CD14-positive monocyte (primary cell): ENCODE measurements around the gene ADAMTS20. TPM values are rescaled to one million over a fixed set of nuclear protein-coding genes. Genes with fewer than 3 reads are reported as not detected.

Experiments used
- DNase-seq, 3 donors: peaks; one replicate each; pipeline ENCODE4 v3.0.0-alpha.2; 2011 to 2022
- H2AFZ ChIP-seq: 2 replicates; pipeline ENCODE4 v1.6.0; 2012; ENCODE audit warnings: mild to moderate bottlenecking, low read depth, low read length, inconsistent platforms; ENCODE audit not compliant: insufficient read depth, poor library complexity, severe bottlenecking
- H3K27ac ChIP-seq, 2 donors: 1 replicate in 1 of 2; 2 replicates in 1 of 2; pipeline ENCODE4 v1.5.1; 2012 to 2013; ENCODE audit warnings: low read length in 2 of 2, control low read depth in 1 of 2, inconsistent platforms in 1 of 2, low read depth in 1 of 2, mild to moderate bottlenecking in 1 of 2
- H3K27me3 ChIP-seq, 2 donors: one replicate each; pipeline versions ENCODE4 v1.6.0 to v1.6.1; 2011 to 2013; ENCODE audit warnings: low read length in 2 of 2; ENCODE audit not compliant: control insufficient read depth in 2 of 2, insufficient read depth in 2 of 2
- H3K36me3 ChIP-seq, 2 donors: replicated peaks in 1 of 2; 1 replicate in 1 of 2; 2 replicates in 1 of 2; pipeline versions ENCODE4 v1.5.1 to v1.6.1; 2012 to 2013; ENCODE audit warnings: low read length in 2 of 2, control low read depth in 1 of 2, inconsistent platforms in 1 of 2, mild to moderate bottlenecking in 1 of 2; ENCODE audit not compliant: insufficient read depth in 2 of 2, control insufficient read depth in 1 of 2
- H3K4me1 ChIP-seq, 2 donors: 1 replicate in 1 of 2; 2 replicates in 1 of 2; pipeline versions ENCODE4 v1.5.1 to v1.6.1; 2012 to 2013; ENCODE audit warnings: low read length in 2 of 2, control low read depth in 1 of 2, inconsistent platforms in 1 of 2, mild to moderate bottlenecking in 1 of 2, moderate library complexity in 1 of 2; ENCODE audit not compliant: insufficient read depth in 2 of 2, control insufficient read depth in 1 of 2
- H3K4me2 ChIP-seq: replicated peaks from 2 replicates; pipeline ENCODE3; 2012; ENCODE audit warnings: low read length, moderate library complexity, mild to moderate bottlenecking; ENCODE audit not compliant: poor library complexity, severe bottlenecking; ENCODE audit errors: extremely low read depth
- H3K4me3 ChIP-seq, 3 experiments: fragments of 200-600 bp in 1 of 3; sonication (generic) in 1 of 3; replicated peaks in 1 of 3; 1 replicate in 2 of 3; 2 replicates in 1 of 3; pipeline ENCODE4 v1.5.1; 2011 to 2013; ENCODE audit warnings: low read length in 3 of 3, mild to moderate bottlenecking in 3 of 3, control low read depth in 2 of 3, low read depth in 2 of 3, inconsistent platforms in 1 of 3, moderate library complexity in 1 of 3
- H3K79me2 ChIP-seq: 2 replicates; pipeline ENCODE4 v1.6.0; 2012; ENCODE audit warnings: mild to moderate bottlenecking, control low read depth, inconsistent platforms, low read length, moderate library complexity; ENCODE audit not compliant: insufficient read depth
- H3K9ac ChIP-seq: 2 replicates; pipeline ENCODE4 v1.6.0; 2017; ENCODE audit warnings: low read length, mild to moderate bottlenecking; ENCODE audit not compliant: insufficient read depth, poor library complexity, severe bottlenecking
- H3K9me3 ChIP-seq, 2 donors: replicated peaks in 1 of 2; 1 replicate in 1 of 2; 2 replicates in 1 of 2; pipeline versions ENCODE4 v1.5.1 to v1.6.1; 2012 to 2013; ENCODE audit warnings: low read length in 2 of 2, control low read depth in 1 of 2; ENCODE audit not compliant: control insufficient read depth in 1 of 2, insufficient read depth in 1 of 2
- H4K20me1 ChIP-seq: 2 replicates; pipeline ENCODE4 v1.6.0; 2012; ENCODE audit warnings: mild to moderate bottlenecking, low read length, control low read depth, moderate library complexity; ENCODE audit not compliant: insufficient read depth
- H3K27ac Mint-ChIP-seq, 7 donors: one replicate each; pipeline ENCODE4 v1.8.0; 2020; ENCODE audit warnings: mild to moderate bottlenecking in 7 of 7, mixed read lengths in 7 of 7, moderate library complexity in 6 of 7, inconsistent platforms in 2 of 7
- H3K27me3 Mint-ChIP-seq, 3 donors: one replicate each; pipeline ENCODE4 v1.8.0; 2021 to 2022; ENCODE audit warnings: low read depth in 3 of 3, mild to moderate bottlenecking in 3 of 3, mixed read lengths in 3 of 3, moderate library complexity in 3 of 3, inconsistent platforms in 1 of 3
- H3K36me3 Mint-ChIP-seq, 2 donors: one replicate each; pipeline ENCODE4 v1.8.0; 2020; ENCODE audit warnings: mixed read lengths in 2 of 2, inconsistent platforms in 1 of 2, mild to moderate bottlenecking in 1 of 2
- H3K4me1 Mint-ChIP-seq: one replicate; pipeline ENCODE4 v1.8.0; 2020; ENCODE audit warnings: mild to moderate bottlenecking, mixed read lengths
- H3K4me3 Mint-ChIP-seq, 2 donors: one replicate each; pipeline ENCODE4 v1.8.0; 2020; ENCODE audit warnings: mild to moderate bottlenecking in 2 of 2, mixed read lengths in 2 of 2, moderate library complexity in 1 of 2
- H3K9me3 Mint-ChIP-seq, 7 donors: one replicate each; pipeline ENCODE4 v1.8.0; 2020 to 2022; ENCODE audit warnings: mixed read lengths in 7 of 7, mild to moderate bottlenecking in 6 of 7, moderate library complexity in 6 of 7, inconsistent platforms in 2 of 7
- WGBS: methylation state at CpG from one replicate; pipeline ENCODE4 v1.1.5; 2013; ENCODE audit warnings: missing lambda C conversion rate; ENCODE audit not compliant: insufficient coverage; 5-methylcytosine and 5-hydroxymethylcytosine counted together
- intact Hi-C, 2 donors: fragments of 100-400 bp; cut with micrococcal nuclease; formaldehyde crosslinking; loops; one replicate each; pipeline versions ENCODE4 v1.15.0 to v1.15.1; 2023
- polyA plus RNA-seq, 3 donors: library from polyadenylated mRNA; depleted of rRNA in 1 of 3; unstranded in 2 of 3; stranded (reverse) in 1 of 3; fragments of 300-500 nt in 2 of 3; fragments of >200 nt in 1 of 3; fragmentation: Illumina TruSeq in 2 of 3; gene quantifications; 1 replicate in 2 of 3; 2 replicates in 1 of 3; pipeline ENCODE4 v1.2.3, GENCODE V29; 2012 to 2021
- TF ChIP-seq, protein P1 (sequence below): fragments of 200-600 bp; IDR thresholded peaks from one replicate; pipeline ENCODE4 v1.8.0; 2022; ENCODE audit warnings: antibody characterized with exemption, mild to moderate bottlenecking

The ADAMTS20 gene
- polyA plus RNA-seq, 3 donors, result not detected

DNA sequence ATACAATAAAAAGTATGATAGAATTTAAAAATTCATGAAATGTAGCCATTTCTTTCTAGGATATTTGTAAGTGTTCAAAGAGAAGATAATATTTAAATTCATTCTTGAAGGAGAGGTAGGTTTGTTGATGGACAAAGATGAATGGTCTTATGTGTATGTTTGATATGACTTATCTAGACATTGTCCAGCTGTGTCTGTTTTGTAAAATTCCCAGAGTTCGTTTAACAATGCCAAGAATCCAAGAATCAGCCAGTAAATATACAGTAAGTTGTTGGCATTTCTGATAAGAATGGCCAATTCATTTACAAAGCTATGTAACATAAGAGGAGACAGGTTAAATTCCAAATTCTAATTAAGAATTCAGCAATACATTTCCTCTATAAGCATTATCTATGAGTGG, 150.9 kb downstream of the ADAMTS20 start:
- no peak for DNase-seq
- H3K9me3 ChIP-seq, result no peaks in the 10 kb centered on the region
- no peak overlapping the region for H3K27ac ChIP-seq
- Mint-ChIP-seq H3K36me3 (no peaks in the 10 kb centered on the region), H3K4me3 (no peak overlapping the region), H3K27ac (no peak overlapping the region), H3K9me3 (peaks cover 0 to 3% (median 0%) of the 10 kb centered on the region in 7 donors), H3K4me1 (no peaks in the 10 kb centered on the region), H3K27me3 (no peaks in the 10 kb centered on the region)
- no peaks in the 10 kb centered on the region for H4K20me1 ChIP-seq
- H3K9ac ChIP-seq, result no peak overlapping the region
- no peaks in the 10 kb centered on the region for H3K79me2 ChIP-seq
- no peak overlapping the region for H2AFZ ChIP-seq
- no peak overlapping the region for H3K4me3 ChIP-seq
- TF ChIP-seq, protein P1, sequence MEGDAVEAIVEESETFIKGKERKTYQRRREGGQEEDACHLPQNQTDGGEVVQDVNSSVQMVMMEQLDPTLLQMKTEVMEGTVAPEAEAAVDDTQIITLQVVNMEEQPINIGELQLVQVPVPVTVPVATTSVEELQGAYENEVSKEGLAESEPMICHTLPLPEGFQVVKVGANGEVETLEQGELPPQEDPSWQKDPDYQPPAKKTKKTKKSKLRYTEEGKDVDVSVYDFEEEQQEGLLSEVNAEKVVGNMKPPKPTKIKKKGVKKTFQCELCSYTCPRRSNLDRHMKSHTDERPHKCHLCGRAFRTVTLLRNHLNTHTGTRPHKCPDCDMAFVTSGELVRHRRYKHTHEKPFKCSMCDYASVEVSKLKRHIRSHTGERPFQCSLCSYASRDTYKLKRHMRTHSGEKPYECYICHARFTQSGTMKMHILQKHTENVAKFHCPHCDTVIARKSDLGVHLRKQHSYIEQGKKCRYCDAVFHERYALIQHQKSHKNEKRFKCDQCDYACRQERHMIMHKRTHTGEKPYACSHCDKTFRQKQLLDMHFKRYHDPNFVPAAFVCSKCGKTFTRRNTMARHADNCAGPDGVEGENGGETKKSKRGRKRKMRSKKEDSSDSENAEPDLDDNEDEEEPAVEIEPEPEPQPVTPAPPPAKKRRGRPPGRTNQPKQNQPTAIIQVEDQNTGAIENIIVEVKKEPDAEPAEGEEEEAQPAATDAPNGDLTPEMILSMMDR, result no peak
- H3K36me3 ChIP-seq, result no peaks in the 10 kb centered on the region
- no CpG with 5 or more reads among the region's 1 CpG for WGBS
- no peaks in the 10 kb centered on the region for H3K4me1 ChIP-seq
- no peak overlapping the region for H3K4me2 ChIP-seq
- H3K27me3 ChIP-seq, result no peaks in the 10 kb centered on the region
- intact Hi-C loops, result no loop called here

DNA sequence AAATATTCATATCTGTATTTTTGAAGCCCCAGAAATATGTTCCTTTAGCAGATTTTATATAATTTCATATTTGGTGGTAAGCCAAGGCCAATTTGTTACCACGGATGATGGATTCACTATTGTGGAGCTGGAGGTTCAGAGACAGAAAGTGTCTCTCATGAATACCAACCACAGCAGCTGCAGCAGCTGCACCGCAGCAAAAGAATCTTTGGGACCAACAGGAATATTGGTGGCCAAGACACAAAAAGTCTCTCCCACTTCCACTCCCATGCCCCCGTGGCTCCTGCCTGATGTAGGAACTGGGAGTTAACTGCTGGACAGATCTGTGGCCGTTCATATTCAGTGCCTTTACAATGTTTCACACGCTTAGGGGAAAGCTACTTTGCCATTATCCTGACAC, 155.3 kb downstream of the ADAMTS20 start:
- H3K27me3 Mint-ChIP-seq, result no peaks in the 10 kb centered on the region
- Histone ChIP-seq H3K36me3 (no peaks in the 10 kb centered on the region), H3K4me3 (no peak overlapping the region), H4K20me1 (no peaks in the 10 kb centered on the region), H3K27ac (no peak overlapping the region), H2AFZ (no peak overlapping the region), H3K9me3 (no peaks in the 10 kb centered on the region), H3K9ac (no peak overlapping the region), H3K27me3 (no peaks in the 10 kb centered on the region), H3K79me2 (no peaks in the 10 kb centered on the region), H3K4me1 (no peaks in the 10 kb centered on the region), H3K4me2 (no peak overlapping the region)
- H3K4me3 Mint-ChIP-seq, result no peak overlapping the region
- TF ChIP-seq, protein P1, result no peak
- H3K4me1 Mint-ChIP-seq, result no peaks in the 10 kb centered on the region
- no peaks in the 10 kb centered on the region for H3K36me3 Mint-ChIP-seq
- no peak for DNase-seq
- H3K9me3 Mint-ChIP-seq, result peaks cover 0 to 3% (median 0%) of the 10 kb centered on the region in 7 donors
- intact Hi-C loops, result no loop called here
- WGBS, result 100% methylated on average over 1 of the region's 5 CpGs
- H3K27ac Mint-ChIP-seq, result no peak overlapping the region
